CD4-positive, alpha-beta T cell treated with Interleukin-4 for 4 hours (primary cell): ENCODE measurements around the gene INTS11.
"Not testable (repeated sequence)": the region's sequence is repeated elsewhere in the genome, so short reads cannot be mapped to it uniquely, and the experiment has no call there.

ENCODE experiments used
- DNase-seq: peaks from one replicate; pipeline ENCODE4 v3.0.0-alpha.2; 2020

The INTS11 gene

GRCh38 chr1:1324524-1325287 lies at the start of gene INTS11, which contains the start of gene CPTP:
INTS11 (minus strand) TSS chr1:1324660; CDS start chr1:1324608, 52 bp downstream.
CPTP (plus strand) TSS chr1:1324802; CDS start chr1:1326911, 2,109 bp downstream.
- DNase-seq = peak; percentile 93

DNA sequence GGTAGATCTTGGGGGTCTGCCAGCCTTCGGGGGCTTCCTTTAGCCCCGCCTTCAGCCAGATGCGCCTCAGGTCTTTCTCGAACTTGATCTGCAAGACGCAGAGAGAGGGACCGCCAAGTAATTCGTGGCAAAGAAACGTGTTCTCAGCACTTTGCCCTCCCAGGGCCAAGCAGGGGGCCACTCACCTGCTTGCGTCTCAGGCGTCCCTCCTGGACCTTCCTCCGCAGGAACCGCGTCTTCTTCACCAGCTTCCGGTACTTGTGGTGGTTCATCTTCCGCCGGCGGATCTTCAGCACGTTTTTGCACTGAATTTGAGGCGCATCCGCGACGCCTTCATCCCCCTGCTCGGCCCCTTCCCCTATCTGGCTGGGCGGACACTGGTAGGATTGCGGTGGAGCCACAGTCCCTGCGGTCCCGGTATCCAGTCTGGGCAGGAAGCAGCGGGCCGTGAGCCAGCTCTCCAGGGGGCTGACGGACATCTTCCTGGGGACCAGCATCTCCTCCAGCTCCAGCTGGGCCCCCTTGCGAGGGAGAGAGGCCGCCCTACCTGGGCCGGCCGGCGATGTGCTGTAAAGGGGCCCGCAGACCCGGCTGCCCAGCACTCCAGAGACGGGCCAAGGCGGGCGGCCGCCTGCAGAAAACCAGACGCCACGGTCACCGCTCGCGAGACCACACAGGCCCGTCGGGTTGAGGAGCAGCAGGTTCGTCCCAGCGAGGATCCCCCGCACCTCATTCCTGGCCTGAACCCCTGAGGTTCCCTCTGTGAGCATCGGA lies 49.5 kb upstream of the INTS11 start:
- DNase-seq = no peak

GRCh38 chr1:1373051-1373814 lies 48.8 kb upstream of the INTS11 start:
- no peak for DNase-seq

DNA sequence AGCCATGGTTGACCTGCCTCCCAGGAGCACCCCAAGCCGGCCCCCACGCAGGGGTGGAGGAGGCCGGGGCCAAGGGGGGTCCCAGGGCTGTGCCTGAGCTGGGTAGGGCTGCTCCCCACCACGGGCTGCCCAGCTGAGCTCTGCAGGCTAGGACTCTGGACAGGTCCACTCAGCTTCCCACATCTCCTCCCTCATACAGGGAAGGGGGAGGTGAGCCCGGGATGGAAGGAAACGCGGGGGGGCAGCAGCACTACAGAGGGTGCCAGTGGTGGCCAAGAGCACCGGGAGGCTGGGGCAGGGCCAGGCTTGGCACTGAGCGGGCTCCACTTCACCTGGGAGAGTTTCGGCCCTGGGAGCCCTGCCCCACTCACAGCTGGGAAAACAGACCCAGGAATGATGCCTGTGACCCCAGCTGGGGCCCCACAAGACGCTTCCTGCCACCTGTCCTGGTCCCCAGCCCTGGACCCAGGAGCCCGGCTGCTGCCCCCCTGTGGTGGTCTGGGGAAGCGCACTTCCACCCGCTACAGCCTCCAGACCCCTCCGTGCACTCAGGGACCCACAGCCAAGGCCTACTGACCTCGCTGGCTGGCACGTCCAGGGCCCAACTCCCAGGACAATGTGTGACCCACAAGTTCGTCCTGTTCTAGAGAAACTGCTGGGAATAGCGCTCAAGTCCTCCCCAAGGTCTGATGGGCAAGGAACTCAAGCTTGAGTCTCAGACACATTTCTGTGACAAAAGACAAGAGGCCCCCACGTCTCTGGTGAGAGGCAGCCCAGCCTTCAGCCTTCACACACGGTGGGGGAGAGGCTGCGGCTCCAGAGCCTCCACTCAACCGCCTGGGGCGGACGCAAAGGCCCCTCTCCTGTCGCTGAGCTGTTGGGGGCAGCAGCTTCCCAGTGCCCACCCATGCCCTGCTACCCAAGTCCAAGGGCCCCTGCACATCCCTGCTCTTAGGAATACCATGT lies 47.6 kb upstream of the INTS11 start:
- DNase-seq = peak; percentile 60

- peak; percentile 43 for DNase-seq
Measured at GRCh38 chr1:1371364-1371745, 46.9 kb upstream of the INTS11 start.

DNA sequence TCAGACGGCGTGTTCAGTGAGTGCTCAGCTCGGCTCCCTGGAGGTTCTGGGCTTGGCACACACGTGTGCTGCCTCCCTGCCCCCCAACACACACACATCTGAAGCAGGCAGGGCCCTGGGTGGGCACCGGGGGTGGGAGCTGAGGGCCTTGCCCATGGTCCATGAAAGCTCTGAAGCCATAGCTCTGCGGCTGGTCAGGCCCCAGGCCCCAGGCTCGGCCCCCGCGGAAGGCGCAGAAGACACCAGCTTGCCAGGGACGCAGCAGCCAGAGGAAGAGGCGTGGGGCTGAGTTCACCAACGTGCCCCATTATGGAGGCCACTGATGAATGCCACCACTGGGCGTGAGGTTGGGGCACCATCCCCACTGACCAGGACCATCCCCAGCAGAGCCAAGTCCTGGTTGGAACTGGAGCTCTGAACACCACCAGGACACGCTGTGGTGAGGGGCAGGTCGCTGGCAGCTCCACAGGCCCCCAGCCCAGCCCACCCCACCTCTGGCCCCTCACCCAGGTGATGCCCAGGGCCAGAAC lies 46.4 kb upstream of the INTS11 start:
- no peak for DNase-seq

DNA sequence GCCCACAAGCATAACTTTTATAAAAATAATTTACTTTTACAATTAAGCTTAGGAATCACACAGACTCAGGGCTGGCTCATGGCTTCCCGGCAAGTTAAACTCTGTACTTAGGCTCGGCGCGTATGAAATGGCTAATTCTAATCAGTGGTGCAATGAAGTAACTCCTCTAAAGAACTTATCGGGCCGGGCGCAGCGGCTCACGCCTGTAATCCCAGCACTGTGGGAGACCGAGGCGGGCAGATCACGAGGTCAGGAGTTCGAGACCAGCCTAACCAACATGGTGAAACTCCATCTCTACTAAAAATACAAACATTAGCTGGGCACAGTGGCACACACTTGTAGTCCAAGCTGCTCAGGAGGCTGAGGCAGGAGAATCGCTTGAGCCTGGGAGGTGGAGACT lies 45.6 kb upstream of the INTS11 start:
- DNase-seq = not testable (repeated sequence)

DNA sequence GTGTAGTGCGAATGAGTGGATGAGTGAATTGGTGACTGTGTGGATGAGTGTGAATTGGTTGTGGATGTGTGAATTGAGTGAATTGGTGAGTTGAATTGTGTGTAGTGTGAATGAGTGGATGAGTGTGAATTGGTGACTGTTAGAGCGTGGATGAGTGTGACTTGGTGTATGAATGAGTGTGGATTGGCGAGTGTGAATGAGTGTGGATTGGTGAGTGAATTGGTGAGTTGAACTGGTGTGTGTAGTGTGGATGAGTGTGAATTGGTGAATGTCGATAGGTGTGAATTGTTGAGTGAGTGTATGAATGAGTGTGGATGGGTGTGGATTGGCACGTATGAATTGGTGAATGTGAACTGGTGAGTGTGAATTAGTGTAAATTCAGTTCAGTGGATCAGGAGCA lies 42.9 kb upstream of the INTS11 start:
- DNase-seq = no peak

- no peak for DNase-seq
Measured at GRCh38 chr1:1366699-1367066, 42.2 kb upstream of the INTS11 start.

- no peak for DNase-seq
Measured at GRCh38 chr1:1365875-1366698, 41.6 kb upstream of the INTS11 start.

DNA sequence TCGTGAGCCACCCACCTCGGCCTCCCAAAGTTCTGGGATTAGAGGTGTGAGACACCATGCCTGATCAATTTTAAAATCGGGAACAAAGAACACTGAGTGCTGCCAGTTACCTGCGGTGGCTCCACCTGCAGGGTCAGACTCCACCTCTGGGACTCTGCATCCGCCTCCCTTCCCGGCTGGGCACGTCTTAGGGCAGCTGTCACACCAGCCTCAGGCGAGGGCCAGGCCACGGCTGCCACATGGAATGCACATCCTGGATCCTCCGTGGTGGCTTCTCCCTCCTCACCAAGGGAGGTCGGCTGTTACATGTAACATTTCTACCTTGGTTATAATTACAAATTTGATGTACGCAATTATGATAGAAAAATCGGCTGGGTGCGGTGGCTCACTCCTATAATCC lies 39.8 kb upstream of the INTS11 start:
- no peak for DNase-seq

DNA sequence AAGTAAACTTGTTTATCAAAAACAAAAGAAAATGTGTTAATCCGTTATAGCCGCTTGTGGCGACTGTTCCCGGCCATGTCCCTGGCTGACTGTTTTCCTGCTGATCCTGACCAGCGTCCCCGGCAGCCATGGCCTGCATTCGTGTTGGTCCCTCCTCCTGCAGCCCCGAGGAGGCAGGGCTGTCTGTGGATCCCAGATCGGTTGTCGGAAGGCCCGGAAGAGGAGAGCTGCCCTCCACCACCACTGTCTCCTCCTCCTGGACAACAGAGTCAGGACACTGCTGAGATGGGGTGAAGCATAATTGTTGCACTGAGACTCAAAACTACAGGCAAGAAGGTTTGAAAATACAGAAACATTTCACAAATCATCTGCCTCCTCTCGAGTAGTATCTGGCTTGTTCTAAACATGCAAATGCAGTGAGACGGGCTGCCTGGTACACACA lies 37.5 kb upstream of the INTS11 start:
- DNase-seq = no peak

DNA sequence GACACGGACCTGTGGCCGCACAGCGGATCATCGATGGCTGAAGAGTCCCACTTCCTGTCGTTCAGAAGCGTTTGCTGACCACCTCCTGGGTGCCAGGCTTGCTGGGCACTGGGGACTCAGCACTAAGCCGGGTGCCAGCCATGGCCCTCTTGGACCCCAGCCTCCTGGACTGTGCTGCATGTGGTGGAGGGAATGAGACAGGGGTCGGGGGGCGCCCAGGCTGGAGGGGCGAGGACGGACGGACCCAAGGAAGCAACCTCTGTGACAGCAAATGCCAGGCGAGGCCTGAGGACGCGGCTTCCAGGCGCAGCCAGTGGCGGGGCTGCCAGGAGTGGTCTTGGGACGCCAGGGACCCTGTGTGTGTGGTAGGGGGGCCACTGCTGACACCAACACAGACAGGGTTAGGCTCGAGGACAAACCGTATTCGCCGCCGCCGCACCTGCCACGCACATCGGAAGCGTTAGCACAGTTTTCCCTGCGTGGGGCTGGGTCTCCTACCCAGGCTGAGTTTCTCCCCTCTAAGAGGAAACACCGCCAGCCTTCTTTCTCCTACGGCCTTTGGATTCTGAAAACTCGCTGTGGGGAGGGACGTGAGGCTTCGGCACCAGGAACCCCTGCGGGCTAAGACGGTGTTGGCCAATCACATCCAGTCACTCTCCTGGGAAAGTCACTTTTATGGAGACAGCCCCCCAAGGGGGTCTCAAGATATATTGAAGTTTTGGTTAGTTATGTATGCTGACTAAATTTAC lies 36.9 kb upstream of the INTS11 start:
- DNase-seq = no peak

DNA sequence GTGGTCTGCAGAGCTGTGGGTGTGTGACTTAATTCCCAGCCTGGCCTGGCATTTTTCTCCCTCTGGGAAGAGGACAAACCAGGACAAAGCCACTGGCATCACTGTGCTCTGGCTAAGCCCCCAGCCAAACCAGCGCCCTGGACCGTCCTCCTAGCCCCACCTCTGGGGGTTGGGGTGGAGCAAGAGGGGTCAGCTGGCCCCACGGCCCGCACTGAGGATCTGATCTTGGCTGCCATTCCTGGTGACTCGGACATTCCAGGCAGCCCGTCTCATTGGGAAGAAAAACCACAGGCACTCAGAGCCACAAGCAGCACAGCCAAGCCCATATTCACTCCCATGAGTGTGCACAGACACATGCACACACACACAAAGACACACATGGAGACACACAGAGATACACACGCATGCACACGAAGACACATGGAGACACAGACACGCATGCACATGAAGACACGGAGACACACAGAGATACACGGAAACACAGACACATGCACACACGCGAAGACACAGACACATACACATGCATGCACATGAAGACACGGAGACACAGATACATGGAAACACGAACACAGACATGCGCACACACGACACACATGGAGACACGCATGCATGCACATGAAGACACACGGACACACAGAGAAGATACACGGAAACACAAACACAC lies 36.2 kb upstream of the INTS11 start:
- no peak for DNase-seq

DNA sequence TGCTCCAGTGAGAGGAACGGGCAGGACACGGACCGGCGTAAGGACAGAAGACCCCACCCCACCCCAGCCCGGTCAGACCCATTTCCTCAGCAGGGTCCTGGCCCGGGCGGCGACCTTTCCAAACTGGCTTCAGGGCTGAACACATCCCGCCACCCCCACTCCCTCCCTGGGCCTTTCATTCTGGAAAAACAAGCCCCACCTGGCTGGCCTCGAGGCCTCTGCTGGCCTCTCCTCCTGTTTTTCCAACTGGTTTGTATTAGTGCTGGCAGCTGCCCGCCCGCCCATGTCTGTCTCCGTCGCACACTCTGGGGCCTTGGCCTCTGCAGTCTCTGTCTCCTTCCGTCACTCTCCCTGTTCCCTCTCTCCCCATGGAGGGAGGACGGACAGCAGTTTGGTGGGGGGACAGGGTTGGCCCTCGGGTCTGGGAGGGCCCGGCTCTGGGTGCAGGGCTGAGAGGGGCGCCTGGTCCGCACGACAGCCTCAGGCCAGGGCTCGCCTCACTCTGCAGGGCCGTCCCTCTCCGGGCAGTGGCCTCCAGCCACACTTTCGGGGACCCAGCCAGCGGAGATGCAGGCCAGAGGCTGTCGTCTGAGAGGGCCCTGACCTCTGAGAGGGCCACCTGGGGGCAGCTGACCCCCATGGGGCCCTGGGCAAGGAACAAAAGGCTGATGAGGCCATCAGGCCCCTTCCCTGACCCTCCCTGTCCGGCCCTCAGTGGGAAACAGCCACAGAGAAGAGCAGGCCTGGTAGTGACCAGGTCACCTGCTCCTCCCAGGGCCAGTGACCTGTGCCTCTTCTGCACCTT lies 35.4 kb upstream of the INTS11 start:
- DNase-seq = no peak

DNA sequence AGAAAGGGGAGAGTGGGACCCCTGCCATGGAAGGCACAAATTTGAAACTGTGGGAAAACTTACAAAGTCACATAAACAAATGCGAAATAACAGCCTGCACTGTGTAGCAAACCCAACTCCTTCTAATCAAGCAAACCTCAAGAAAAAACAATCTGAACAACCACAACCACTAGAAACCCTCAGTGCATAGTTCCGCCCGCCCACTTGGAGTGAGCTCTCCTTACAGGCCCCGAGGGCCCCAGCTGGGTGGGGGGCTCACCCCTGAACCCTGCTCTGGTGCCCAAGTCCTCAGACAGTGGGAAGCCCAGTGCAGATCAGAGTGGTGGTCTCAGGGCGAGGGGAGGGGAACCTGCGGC lies 34.8 kb upstream of the INTS11 start:
- no peak for DNase-seq

DNA sequence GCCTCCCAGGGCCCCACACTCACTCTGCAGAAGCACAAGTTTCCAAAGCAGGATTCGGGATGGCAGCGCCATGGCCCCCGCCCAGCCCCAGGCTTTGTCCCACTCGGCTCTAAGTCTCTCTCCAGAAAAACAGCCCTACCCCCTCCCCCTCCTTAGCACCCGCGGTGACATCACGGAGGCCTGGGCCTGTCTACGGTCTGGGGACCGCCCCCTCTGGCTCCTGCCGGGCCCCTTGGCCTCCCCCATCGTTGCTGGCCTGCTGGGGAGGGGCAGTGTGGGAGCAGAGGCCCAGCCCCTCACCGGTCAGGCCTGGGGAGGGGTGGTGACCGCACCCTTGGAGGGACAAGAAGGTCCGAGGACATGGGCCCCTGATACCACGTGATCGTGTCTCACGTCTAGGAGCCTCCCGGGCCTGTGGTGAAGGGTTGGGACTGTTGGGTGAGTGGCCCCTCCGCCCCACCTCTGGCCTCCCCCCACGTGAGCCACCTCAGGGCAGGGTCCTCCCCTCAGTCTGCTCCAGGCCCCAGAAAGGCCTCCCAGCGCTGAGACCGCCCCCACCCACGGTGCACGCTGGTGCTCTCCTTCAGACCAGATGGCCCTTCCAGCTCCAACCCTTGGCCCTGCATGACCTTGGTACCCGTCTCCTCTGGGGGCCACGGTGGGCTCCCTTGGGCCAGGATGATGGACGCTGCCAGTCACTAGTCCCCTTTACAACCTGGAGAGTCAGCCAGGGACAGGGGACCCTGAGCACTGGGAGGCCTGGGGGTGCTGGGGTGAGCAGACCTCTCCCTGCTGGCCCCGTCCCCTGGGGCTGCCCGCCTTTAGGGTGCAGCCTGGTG lies 34.2 kb upstream of the INTS11 start, which contains the start of gene MXRA8:
TSS of gene MXRA8 (minus strand) at position 123 of the 839 bp plus-strand sequence. CDS start at position 72, 51 bp downstream.
- DNase-seq = no peak
